Measurements from ENCODE around the gene PRDM16. TPM values are rescaled to one million over a fixed set of nuclear protein-coding genes. Genes with fewer than 3 reads are reported as not detected.

Gene PRDM16
- total and polyA plus RNA-seq, 2 of the 13 experiments (the other 11 are each of a cell fraction or from before 2014, with no cell fraction given), result 0.15 to 0.81 TPM

- no peak for TF ChIP-seq HNF1A (IDR thresholded peaks at IDR 0.05; ENCODE audit: low read depth)
- no peak for TF ChIP-seq HNF1A (CRISPR knock-in tag; IDR thresholded peaks at IDR 0.05; ENCODE audit: borderline replicate concordance)
- no peak for TF ChIP-seq FOXK2 (IDR thresholded peaks at IDR 0.05)
Observed at GRCh38 chr1:3278416-3279181, 209.6 kb downstream of the PRDM16 start (continued).

GRCh38 chr1:3279182-3279470, 210.1 kb downstream of the PRDM16 start:
- Histone ChIP-seq H3K4me3 (replicated peaks in 1 of 3; ENCODE audit: insufficient read depth in 1 of 3, low read depth in 2 of 3, low read length in 3 of 3) (no peak overlapping the region), H3K36me3 (replicated peaks in 1 of 2; ENCODE audit: control insufficient read depth in 1 of 2, insufficient read depth in 2 of 2, low read length in 2 of 2) (no peaks in the 10 kb centered on the region), H4K20me1 (ENCODE audit: insufficient read depth, low read length) (no peaks in the 10 kb centered on the region), H3K4me1 (ENCODE audit: insufficient read depth, low read length) (peaks cover 24% of the 10 kb centered on the region), H3K27ac (ENCODE audit: extremely low read length, insufficient read depth, low read length) (no peak overlapping the region), H3K9ac (ENCODE audit: insufficient read depth, low read depth, low read length) (no peak overlapping the region), H3K79me2 (ENCODE audit: insufficient read depth, low read length) (no peaks in the 10 kb centered on the region), H3K9me3 (ENCODE audit: low read length) (no peaks in the 10 kb centered on the region), H3K4me2 (ENCODE audit: low read depth, low read length) (no peak overlapping the region), H3K27me3 (ENCODE audit: control insufficient read depth in 1 of 2, insufficient read depth in 2 of 2, low read length in 2 of 2) (peaks cover 4 to 16% of the 10 kb centered on the region in 2 experiments; a peak in 3 of 5 replicates), H2AFZ (ENCODE audit: low read length) (no peak overlapping the region)
- FAIRE-seq, result no peak
- ChIA-PET CTCF (ENCODE audit: low intra/inter-chr PET ratio, low total read pairs) (no interaction called here), POLR2A (no interaction called here)
- no TSS peak for BruUV-seq (replicated peaks)
- in situ Hi-C loops (cut with HindIII; ENCODE audit: extremely low pct_ligation_motif_present, low pct_unique_long_range_greater_than_20kb), result loop anchor here (25.0 kb wide), 1 partner anchor 217 kb away; the partner anchor contains the start of gene PRDM16
- no peak for TF ChIP-seq ARNTL (CRISPR knock-in tag; IDR thresholded peaks at IDR 0.05)
- no peak for TF ChIP-seq ZNF382 (CRISPR knock-in tag; IDR thresholded peaks at IDR 0.05; ENCODE audit: borderline replicate concordance)
- no peak for TF ChIP-seq SKI (IDR thresholded peaks at IDR 0.05; ENCODE audit: partially characterized antibody)
- TF ChIP-seq SP140L (CRISPR knock-in tag; IDR thresholded peaks at IDR 0.05; ENCODE audit: borderline replicate concordance), result no peak
- no peak for TF ChIP-seq GTF2F1 (IDR thresholded peaks at IDR 0.05; ENCODE audit: low read length)
- no peak for TF ChIP-seq CBX5 (CRISPR knock-in tag; IDR thresholded peaks at IDR 0.05; ENCODE audit: borderline replicate concordance)
- TF ChIP-seq CEBPG (CRISPR knock-in tag; IDR thresholded peaks at IDR 0.05), result no peak
- TF ChIP-seq ZNF720 (CRISPR knock-in tag; IDR thresholded peaks at IDR 0.05), result no peak
- TF ChIP-seq MIER2 (CRISPR knock-in tag; IDR thresholded peaks at IDR 0.05), result no peak
- no peak for TF ChIP-seq AGO2 (optimal IDR thresholded peaks at IDR 0.05; ENCODE audit: low read depth, low read length)
- TF ChIP-seq RFX3 (CRISPR knock-in tag; IDR thresholded peaks at IDR 0.05), result no peak
- TF ChIP-seq ZNF251 (CRISPR knock-in tag; IDR thresholded peaks at IDR 0.05), result no peak
- 88% methylated on average over 4 of the region's 19 CpGs for WGBS (ENCODE audit: low lambda C conversion rate)
- intact Hi-C loops (cut with micrococcal nuclease; ENCODE audit: unreplicated experiment), result no loop called here
- DNase-seq (ENCODE audit: low spot score), result no peak
- no peak for ATAC-seq
